NCI-H1092 (cell line): ENCODE data around the gene THSD7B.
"Not testable (repeated sequence)": the region's sequence is repeated elsewhere in the genome, so short reads cannot be mapped to it uniquely, and the experiment has no call there.

Experiments
- DNase-seq: peaks from one replicate; lab custom pipeline; 2025; lab: John Stamatoyannopoulos, UW

THSD7B gene

GRCh38 chr2:137254052-137254451 lies 488.7 kb downstream of the THSD7B start:
- DNase-seq = no peak

GRCh38 chr2:137255345-137255744 lies 490.0 kb downstream of the THSD7B start:
- DNase-seq = no peak

- no peak for DNase-seq
Measured at GRCh38 chr2:137255990-137256389, 490.6 kb downstream of the THSD7B start.

GRCh38 chr2:137261881-137262585 lies 496.7 kb downstream of the THSD7B start:
- no peak for DNase-seq

- no peak for DNase-seq
Measured at GRCh38 chr2:137262594-137262993, 497.2 kb downstream of the THSD7B start.

DNA sequence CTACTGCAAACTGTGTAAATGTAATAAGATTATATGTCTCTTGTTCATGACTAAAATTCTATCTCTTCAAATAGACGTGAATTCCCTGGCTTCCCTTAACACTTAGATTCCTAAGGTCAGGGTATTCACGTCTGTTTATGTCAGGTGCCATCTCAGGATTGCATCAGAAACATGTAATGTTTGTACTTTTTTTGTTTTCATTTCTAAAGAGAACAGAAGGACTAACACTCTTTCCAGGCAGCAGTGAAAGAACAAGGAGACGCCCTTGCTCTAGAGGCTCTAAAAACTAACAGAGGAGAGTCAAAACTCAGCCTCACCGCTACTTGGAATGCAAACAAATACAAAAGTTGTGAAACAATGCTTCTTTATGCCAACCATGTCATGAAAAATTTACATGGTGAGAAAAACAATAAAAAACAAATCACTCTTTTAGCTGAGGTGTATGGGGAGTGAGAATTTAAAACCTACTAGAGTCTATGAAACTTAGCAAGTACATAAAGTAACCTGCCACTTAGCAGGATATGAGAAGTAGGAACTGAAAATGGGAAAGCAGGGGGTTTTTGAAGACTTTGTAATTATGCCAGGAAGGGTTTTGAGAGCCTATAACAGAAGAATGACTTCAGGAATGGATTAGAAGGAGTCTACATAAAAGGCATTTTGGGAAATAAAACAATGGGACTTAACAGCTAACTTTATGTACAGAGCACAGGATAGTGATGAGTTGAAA lies 522.7 kb downstream of the THSD7B start:
- DNase-seq = no peak

DNA sequence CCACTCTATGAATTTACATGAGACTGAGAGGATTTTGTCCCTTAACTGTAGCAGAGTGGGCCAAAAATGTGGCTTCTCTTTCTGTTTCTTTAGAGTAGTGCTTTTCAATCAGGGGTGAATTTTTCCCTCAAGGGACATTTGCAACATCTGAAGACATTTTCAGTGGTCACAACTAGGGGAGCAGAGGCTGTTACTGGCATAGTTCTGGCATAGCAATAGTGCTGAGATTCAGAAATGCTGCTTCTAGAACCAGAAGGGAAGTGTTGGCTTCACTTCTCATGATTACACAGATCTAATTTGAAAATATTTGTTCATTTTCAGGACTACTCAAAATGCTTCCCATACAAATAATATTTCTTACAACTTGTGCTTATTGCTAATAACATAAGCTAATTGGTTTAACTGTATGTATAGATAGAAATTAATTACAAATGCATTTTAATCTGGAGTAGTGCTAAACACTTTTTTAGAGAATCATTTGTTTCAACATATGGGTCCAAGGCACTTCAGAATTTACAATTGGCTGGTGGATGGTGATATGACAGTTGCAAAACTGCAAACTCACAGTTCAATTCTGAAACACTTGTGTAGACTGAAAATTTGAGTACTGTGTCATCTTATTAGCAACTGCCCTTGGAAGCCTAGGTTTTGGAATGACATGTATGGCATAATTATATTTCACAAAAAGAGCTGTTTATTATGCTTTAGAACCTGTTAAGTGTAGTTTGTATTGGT lies 526.7 kb downstream of the THSD7B start:
- no peak for DNase-seq

DNA sequence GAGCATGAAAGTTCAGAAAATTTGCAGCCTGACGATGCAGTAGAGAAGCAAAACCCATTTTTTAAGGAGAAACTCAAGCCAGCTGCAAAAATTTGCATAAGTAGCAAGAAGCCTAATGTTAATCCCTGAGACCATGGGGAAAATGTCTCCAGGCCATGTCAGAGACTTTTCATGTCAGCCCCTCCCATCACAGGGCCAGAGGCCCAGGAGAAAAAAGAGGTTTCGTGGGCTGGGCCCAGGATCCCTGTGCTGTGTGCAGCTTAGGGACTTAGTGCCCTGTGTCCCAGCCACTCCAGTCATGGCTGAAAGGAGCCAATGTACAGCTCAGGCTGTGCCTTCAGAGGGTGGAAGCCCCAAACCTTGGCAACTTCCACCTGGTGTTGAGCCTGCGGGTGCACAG lies 533.0 kb downstream of the THSD7B start:
- no peak for DNase-seq

DNA sequence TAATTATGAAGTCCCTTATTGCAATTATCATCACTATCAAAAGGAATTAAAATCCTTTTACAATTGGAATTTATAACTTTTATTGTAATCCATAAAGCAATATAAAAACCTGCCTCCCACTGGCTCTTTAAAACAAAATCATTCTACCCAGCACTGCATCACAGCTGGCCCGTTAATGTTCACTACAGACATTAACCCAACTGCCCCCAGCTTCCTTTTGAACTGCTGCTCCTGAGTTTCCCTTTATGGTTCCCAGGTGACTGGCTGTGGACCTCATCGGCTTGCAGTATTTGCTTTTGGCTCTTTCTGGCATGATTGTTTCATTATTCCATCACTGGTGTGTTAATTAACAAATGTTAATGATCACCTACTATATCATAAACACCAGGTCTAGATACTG lies 535.6 kb downstream of the THSD7B start:
- DNase-seq = no peak

GRCh38 chr2:137302957-137303356 lies 537.6 kb downstream of the THSD7B start:
- no peak for DNase-seq

GRCh38 chr2:137316075-137316474 lies 550.7 kb downstream of the THSD7B start:
- no peak for DNase-seq

DNA sequence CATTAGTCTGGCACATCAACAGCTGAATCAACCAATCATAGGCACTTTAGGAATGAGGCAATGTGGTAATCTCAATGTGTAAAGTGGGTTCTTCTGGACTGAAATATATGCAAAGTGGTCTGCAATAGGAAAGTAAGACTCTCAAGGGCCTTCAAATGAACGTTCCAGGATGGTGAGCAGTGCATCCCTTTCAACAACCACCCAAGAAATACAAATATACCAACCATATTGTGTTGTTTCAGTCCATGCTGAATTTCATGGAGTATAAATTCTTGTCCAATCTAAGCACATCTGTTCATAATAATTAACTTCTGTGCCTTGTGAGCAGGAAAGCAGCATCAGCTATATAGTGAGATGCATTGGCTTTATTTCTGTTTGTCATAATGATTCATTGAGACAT lies 556.2 kb downstream of the THSD7B start:
- DNase-seq = no peak

DNA sequence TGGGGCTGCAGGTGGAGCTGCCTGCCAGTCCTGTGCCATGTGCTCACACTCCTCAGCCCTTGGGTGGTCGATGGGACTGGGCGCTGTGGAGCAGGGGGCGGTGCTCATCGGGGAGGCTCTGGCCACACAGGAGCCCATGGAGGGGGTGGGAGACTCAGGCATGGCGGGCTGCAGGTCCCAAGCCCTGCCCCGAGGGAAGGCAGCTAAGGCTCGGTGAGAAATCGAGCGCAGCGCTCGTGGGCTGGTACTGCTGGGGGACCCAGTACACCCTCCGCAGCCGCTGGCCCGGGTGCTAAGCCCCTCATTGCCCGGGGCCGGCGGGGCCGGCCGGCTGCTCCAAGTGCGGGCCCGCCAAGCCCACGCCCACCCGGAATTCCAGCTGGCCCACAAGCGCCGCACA lies 566.2 kb downstream of the THSD7B start:
- DNase-seq = not testable (repeated sequence)

- no peak for DNase-seq
Measured at GRCh38 chr2:137333386-137334165, 568.2 kb downstream of the THSD7B start.

GRCh38 chr2:137336067-137336466 lies 570.7 kb downstream of the THSD7B start:
- DNase-seq = no peak

DNA sequence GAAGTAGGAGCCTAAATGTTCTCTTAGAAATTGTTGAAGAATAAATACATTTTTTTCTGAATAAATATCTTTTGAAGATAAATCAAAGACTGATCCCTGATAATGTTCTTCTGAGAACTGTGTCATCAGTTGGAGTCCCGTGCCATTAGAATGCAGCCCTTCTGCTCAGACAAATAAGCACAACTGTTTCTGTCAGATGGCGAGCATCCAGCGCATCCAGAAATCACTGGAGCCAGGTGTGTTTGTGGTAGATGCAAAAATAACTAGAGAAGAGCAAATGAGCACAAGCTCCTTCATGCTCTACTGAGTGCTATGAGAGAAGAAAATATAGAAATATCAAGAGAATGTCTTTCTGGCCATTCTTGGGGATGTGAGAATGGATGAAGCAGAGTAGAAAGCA lies 573.7 kb downstream of the THSD7B start:
- peak; percentile 42 for DNase-seq

- DNase-seq = no peak
Measured at GRCh38 chr2:137345994-137346393, 580.6 kb downstream of the THSD7B start.

DNA sequence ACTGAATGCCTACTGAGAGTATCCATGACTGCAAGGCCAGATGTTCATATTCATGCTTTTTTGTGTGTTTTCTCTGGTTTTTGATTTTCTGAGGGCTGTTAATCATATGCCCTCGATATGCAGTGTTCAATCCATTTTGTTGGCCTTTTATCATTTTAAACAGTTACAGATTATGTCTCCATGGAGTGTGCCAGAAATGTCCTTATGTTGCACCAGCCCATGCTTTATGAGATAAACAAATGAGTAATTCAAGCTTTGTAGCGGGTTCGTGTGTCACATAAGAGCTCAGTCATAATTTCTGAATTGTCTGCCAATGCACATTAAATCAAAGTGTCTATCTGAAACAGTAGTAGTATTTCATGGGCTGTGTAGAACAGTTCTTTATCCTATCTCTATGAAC lies 583.0 kb downstream of the THSD7B start:
- peak; percentile 5 for DNase-seq

DNA sequence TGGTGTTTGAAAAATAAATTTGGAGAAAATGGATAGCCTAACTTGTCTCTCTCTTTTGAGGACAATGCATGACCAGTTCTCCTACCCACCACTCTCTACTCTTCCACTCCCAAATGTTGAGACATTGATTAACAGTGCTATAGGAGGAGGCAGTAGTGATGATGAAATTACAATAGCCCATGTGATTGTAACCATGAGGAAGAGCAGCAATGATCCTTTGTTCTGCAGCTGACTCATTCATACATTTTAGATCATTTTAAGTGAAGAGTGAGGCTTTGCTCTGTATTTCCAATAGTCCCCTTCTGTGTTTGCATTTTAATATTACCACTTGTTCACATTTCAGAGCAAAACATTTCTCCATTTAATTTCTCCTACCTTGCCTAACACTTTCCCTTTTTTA lies 592.3 kb downstream of the THSD7B start:
- no peak for DNase-seq

GRCh38 chr2:137367361-137367760 lies 602.0 kb downstream of the THSD7B start:
- DNase-seq = no peak

DNA sequence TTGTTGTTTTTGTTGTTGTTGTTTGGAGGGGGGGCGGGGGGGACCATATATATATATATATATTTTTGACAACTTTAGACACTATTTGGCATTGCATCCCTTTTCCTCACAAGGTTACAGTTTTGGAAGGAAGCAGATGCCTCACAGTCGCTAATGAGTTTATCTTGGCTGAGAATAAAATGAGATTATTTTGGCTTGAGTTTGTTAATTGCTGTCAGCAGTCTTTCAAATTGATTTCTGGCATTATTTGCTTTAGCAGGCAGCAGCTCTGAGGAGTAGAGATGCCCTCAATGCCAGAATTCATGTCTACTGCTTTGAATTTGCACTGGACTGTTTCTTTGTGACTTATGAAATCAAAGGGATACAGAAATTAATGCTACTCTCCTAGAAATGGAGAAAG lies 603.8 kb downstream of the THSD7B start:
- DNase-seq = peak; percentile 38

- DNase-seq = no peak
Measured at GRCh38 chr2:137379186-137379585, 613.8 kb downstream of the THSD7B start.
